SK-N-SH (cell line): ENCODE measurements around the gene KCTD3. TPM values are rescaled to one million over a fixed set of nuclear protein-coding genes. Genes with fewer than 3 reads are reported as not detected.

Source experiments
- CTCF ChIA-PET: fragments of 300-600, 350-600 bp; formaldehyde crosslinking; extraction: SDS; loops from one replicate; lab custom pipeline; 2021; lab: Yijun Ruan, JAX
- POLR2A ChIA-PET: fragments of 350-600 bp; sonication (Branson Sonifier 250); formaldehyde crosslinking; extraction: SDS; loops from one replicate; lab custom pipeline; 2020; ENCODE audit warnings: antibody characterized with exemption, inconsistent platforms; lab: Yijun Ruan, JAX
- DNase-seq: peaks from one replicate; pipeline ENCODE4 v3.0.0; 2012
- H2AFZ ChIP-seq: fragments of 200-600 bp; sonication (generic); 2 replicates; pipeline ENCODE4 v1.8.1; 2016; ENCODE audit warnings: antibody characterized with exemption, mild to moderate bottlenecking, low read depth
- H3F3A ChIP-seq: fragments of 200-600 bp; sonication (generic); replicated peaks from 2 replicates; pipeline ENCODE3; 2016; ENCODE audit warnings: antibody characterized with exemption, mild to moderate bottlenecking; ENCODE audit not compliant: insufficient read depth
- H3K27ac ChIP-seq, 2 experiments: fragments of 200-500 bp in 1 of 2; fragments of 200-600 bp in 1 of 2; sonication (Bioruptor generic) in 1 of 2; sonication (generic), shearing (Covaris generic) in 1 of 2; 2 replicates each; pipeline versions ENCODE4 v1.5.1 to v1.6.1; 2014 to 2016; ENCODE audit warnings: low read depth in 2 of 2, inconsistent platforms in 1 of 2, low read length in 1 of 2, mild to moderate bottlenecking in 1 of 2, mixed read lengths in 1 of 2
- H3K27me3 ChIP-seq: fragments of 200-600 bp; sonication (generic), shearing (Covaris generic); 2 replicates; pipeline ENCODE4 v1.6.1; 2016; ENCODE audit warnings: mixed run types; ENCODE audit not compliant: insufficient read depth
- H3K36me3 ChIP-seq, 2 experiments: fragments of 200-500 bp in 1 of 2; fragments of 200-600 bp in 1 of 2; sonication (Bioruptor generic) in 1 of 2; sonication (generic) in 1 of 2; replicated peaks in 1 of 2; 2 replicates each; pipeline versions ENCODE3 to v1.5.1; 2014 to 2016; ENCODE audit warnings: low read length in 1 of 2, mild to moderate bottlenecking in 1 of 2; ENCODE audit not compliant: insufficient read depth in 2 of 2, control insufficient read depth in 1 of 2
- H3K4me1 ChIP-seq, 2 experiments: fragments of 200-500 bp in 1 of 2; fragments of 200-600 bp in 1 of 2; sonication (Bioruptor generic) in 1 of 2; sonication (generic), shearing (Covaris generic) in 1 of 2; 2 replicates each; pipeline versions ENCODE4 v1.5.1 to v1.6.1; 2014 to 2016; ENCODE audit warnings: low read depth in 1 of 2, low read length in 1 of 2, mixed run types in 1 of 2; ENCODE audit not compliant: insufficient read depth in 2 of 2, control insufficient read depth in 1 of 2
- H3K4me2 ChIP-seq: fragments of 200-600 bp; sonication (generic), shearing (Covaris generic); 2 replicates; pipeline ENCODE4 v1.6.1; 2017; ENCODE audit warnings: mixed run types
- H3K4me3 ChIP-seq, 2 experiments: fragments of 200-500 bp in 1 of 2; fragments of 200-600 bp in 1 of 2; sonication (Bioruptor generic) in 1 of 2; sonication (generic), shearing (Covaris generic) in 1 of 2; 2 replicates each; pipeline versions ENCODE4 v1.5.1 to v1.8.1; 2014 to 2016; ENCODE audit warnings: low read depth in 2 of 2, inconsistent platforms in 1 of 2, low read length in 1 of 2, mild to moderate bottlenecking in 1 of 2, mixed read lengths in 1 of 2, moderate library complexity in 1 of 2
- H3K79me2 ChIP-seq: fragments of 200-600 bp; sonication (generic); 2 replicates; pipeline ENCODE4 v1.8.1; 2017; ENCODE audit warnings: mild to moderate bottlenecking; ENCODE audit not compliant: insufficient read depth
- H3K9ac ChIP-seq: fragments of 200-600 bp; sonication (generic); 2 replicates; pipeline ENCODE4 v1.6.1; 2017; ENCODE audit warnings: mixed run types
- H3K9me2 ChIP-seq: fragments of 200-600 bp; sonication (generic); 2 replicates; pipeline ENCODE4 v1.6.1; 2017; ENCODE audit warnings: mixed run types
- H3K9me3 ChIP-seq: fragments of 200-600 bp; sonication (generic); 2 replicates; pipeline ENCODE4 v1.6.1; 2017; ENCODE audit warnings: mixed run types, mild to moderate bottlenecking, moderate library complexity
- H4K20me1 ChIP-seq: fragments of 200-600 bp; sonication (generic); 2 replicates; pipeline ENCODE4 v1.6.1; 2017; ENCODE audit warnings: mild to moderate bottlenecking, mixed run types; ENCODE audit not compliant: insufficient read depth
- CHD2 ChIP-seq: fragments of 150-350 bp; IDR thresholded peaks from 2 replicates; pipeline ENCODE4 v1.6.1; 2018; ENCODE audit warnings: low read length; ENCODE audit not compliant: partially characterized antibody
- ELF1 ChIP-seq: IDR thresholded peaks from 2 replicates; pipeline ENCODE4 v1.4.0; 2012
- EP300 ChIP-seq, 2 experiments: IDR thresholded peaks; 2 replicates each; pipeline versions ENCODE4 v1.4.0 to v1.6.1; 2012; ENCODE audit warnings: borderline replicate concordance in 1 of 2, low read depth in 1 of 2, low read length in 1 of 2
- FOSL2 ChIP-seq: IDR thresholded peaks from 2 replicates; pipeline ENCODE4 v1.4.0; 2012; ENCODE audit warnings: low read depth, mild to moderate bottlenecking, moderate library complexity, borderline replicate concordance
- FOXJ3 ChIP-seq: sonication (generic); formaldehyde crosslinking; IDR thresholded peaks from 2 replicates; pipeline ENCODE4 v1.5.1; 2020; ENCODE audit warnings: mild to moderate bottlenecking, missing genetic modification reagents
- FOXM1 ChIP-seq: IDR thresholded peaks from 2 replicates; pipeline ENCODE4 v1.4.0; 2012; ENCODE audit warnings: low read depth, mild to moderate bottlenecking
- GABPA ChIP-seq: IDR thresholded peaks from 2 replicates; pipeline ENCODE4 v1.4.0; 2012; ENCODE audit warnings: low read depth, mild to moderate bottlenecking
- MEF2A ChIP-seq: IDR thresholded peaks from 2 replicates; pipeline ENCODE4 v1.4.0; 2012; ENCODE audit warnings: low read depth, borderline replicate concordance
- MXI1 ChIP-seq: IDR thresholded peaks from 2 replicates; pipeline ENCODE4 v1.6.1; 2012; ENCODE audit warnings: mild to moderate bottlenecking, low read depth, low read length, improper control_type of control experiment
- NRF1 ChIP-seq: IDR thresholded peaks from 2 replicates; pipeline ENCODE4 v1.6.1; 2012; ENCODE audit warnings: low read depth, mild to moderate bottlenecking, low read length
- POLR2AphosphoS5 ChIP-seq: IDR thresholded peaks from 2 replicates; pipeline ENCODE4 v1.6.1; 2012; ENCODE audit warnings: low read depth, low read length
- RAD21 ChIP-seq: IDR thresholded peaks from 2 replicates; pipeline ENCODE4 v1.6.1; 2012; ENCODE audit warnings: mild to moderate bottlenecking, low read length
- RCOR1 ChIP-seq: fragments of 150-350 bp; IDR thresholded peaks from 2 replicates; pipeline ENCODE4 v1.6.1; 2017; ENCODE audit warnings: antibody characterized with exemption, low read length
- RXRA ChIP-seq: IDR thresholded peaks from 2 replicates; pipeline ENCODE4 v1.4.0; 2012; ENCODE audit warnings: low read depth, mild to moderate bottlenecking, borderline replicate concordance
- TAF1 ChIP-seq: IDR thresholded peaks from 2 replicates; pipeline ENCODE4 v1.6.1; 2012; ENCODE audit warnings: low read depth, mild to moderate bottlenecking, low read length, moderate library complexity, borderline replicate concordance
- TCF12 ChIP-seq: IDR thresholded peaks from 2 replicates; pipeline ENCODE4 v1.4.0; 2012
- TEAD4 ChIP-seq: IDR thresholded peaks from 2 replicates; pipeline ENCODE4 v1.4.0; 2012; ENCODE audit warnings: mild to moderate bottlenecking, borderline replicate concordance; ENCODE audit not compliant: insufficient read depth
- USF2 ChIP-seq: fragments of 150-350 bp; IDR thresholded peaks from 2 replicates; pipeline ENCODE4 v1.6.1; 2017; ENCODE audit warnings: antibody characterized with exemption, low read length, low read depth, borderline replicate concordance
- WGBS: methylation state at CpG from one replicate; pipeline ENCODE4 v1.1.6; 2017; ENCODE audit warnings: low lambda C conversion rate; 5-methylcytosine and 5-hydroxymethylcytosine counted together
- polyA plus RNA-seq, 3 experiments: library from polyadenylated mRNA; depleted of rRNA; stranded (reverse); fragments of >200 nt; gene quantifications; 2 replicates each; pipeline ENCODE4 v1.2.3, GENCODE V29; 2012
- TF ChIP-seq, protein P1 (sequence below): IDR thresholded peaks from 2 replicates; pipeline ENCODE4; 2012
- TF ChIP-seq, protein P2 (sequence below): IDR thresholded peaks from 2 replicates; pipeline ENCODE4 v1.4.0; 2012; ENCODE audit warnings: low read depth, borderline replicate concordance

The KCTD3 gene
- polyA plus RNA-seq, 1 of the 3 experiments (the other 2 are of a cell fraction) = 34.8 TPM

GRCh38 chr1:215589650-215590435 is 22.7 kb downstream of the KCTD3 start:
- peaks cover 34 to 38% of the 10 kb centered on the region in 2 experiments for H3K36me3 ChIP-seq
- H3K4me1 ChIP-seq = no peaks in the 10 kb centered on the region; a peak in 1 of 4 replicates
- no peaks in the 10 kb centered on the region for H3K9me3 ChIP-seq
- H3K27ac ChIP-seq = no peak overlapping the region
- H3K27me3 ChIP-seq = no peaks in the 10 kb centered on the region
- no peak overlapping the region for H3K4me3 ChIP-seq
- H3F3A ChIP-seq = no peaks in the 10 kb centered on the region
- WGBS = 94% methylated on average over 4 of the region's 4 CpGs
- TF ChIP-seq MEF2A (no peak), CHD2 (no peak), TEAD4 (no peak), POLR2AphosphoS5 (no peak), FOXJ3 (CRISPR knock-in tag) (no peak), RAD21 (no peak), RXRA (no peak), EP300 (IDR thresholded peaks at IDR 0.05; ENCODE audit: borderline replicate concordance in 1 of 2, low read depth in 1 of 2, low read length in 1 of 2) (no peak), RCOR1 (no peak), USF2 (no peak)
- TF ChIP-seq, protein P1, sequence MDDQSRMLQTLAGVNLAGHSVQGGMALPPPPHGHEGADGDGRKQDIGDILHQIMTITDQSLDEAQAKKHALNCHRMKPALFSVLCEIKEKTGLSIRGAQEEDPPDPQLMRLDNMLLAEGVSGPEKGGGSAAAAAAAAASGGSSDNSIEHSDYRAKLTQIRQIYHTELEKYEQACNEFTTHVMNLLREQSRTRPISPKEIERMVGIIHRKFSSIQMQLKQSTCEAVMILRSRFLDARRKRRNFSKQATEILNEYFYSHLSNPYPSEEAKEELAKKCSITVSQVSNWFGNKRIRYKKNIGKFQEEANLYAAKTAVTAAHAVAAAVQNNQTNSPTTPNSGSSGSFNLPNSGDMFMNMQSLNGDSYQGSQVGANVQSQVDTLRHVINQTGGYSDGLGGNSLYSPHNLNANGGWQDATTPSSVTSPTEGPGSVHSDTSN = no peak
- TF ChIP-seq, protein P2, sequence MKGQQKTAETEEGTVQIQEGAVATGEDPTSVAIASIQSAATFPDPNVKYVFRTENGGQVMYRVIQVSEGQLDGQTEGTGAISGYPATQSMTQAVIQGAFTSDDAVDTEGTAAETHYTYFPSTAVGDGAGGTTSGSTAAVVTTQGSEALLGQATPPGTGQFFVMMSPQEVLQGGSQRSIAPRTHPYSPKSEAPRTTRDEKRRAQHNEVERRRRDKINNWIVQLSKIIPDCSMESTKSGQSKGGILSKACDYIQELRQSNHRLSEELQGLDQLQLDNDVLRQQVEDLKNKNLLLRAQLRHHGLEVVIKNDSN = no peak
- no peak for DNase-seq
- H4K20me1 ChIP-seq = no peaks in the 10 kb centered on the region
- no peaks in the 10 kb centered on the region for H3K9me2 ChIP-seq
- ChIA-PET CTCF (interaction anchor here (1.1 to 1.4 kb wide), 4 partner anchors 10 to 18 kb away, joined by 3 read pairs; no protein-coding TSS in a partner anchor), POLR2A (no interaction called here)
- H3K79me2 ChIP-seq = no peaks in the 10 kb centered on the region
- H3K4me2 ChIP-seq = no peak overlapping the region
- no peak overlapping the region for H2AFZ ChIP-seq
- H3K9ac ChIP-seq = no peak overlapping the region

GRCh38 chr1:215590779-215591491 is 23.8 kb downstream of the KCTD3 start:
- no peaks in the 10 kb centered on the region for H4K20me1 ChIP-seq
- H3K27ac ChIP-seq = no peak overlapping the region
- H2AFZ ChIP-seq = no peak overlapping the region
- peaks cover 0 to 4% of the 10 kb centered on the region in 2 experiments; a peak in 2 of 4 replicates for H3K4me1 ChIP-seq
- no peak overlapping the region for H3K4me2 ChIP-seq
- H3K27me3 ChIP-seq = no peaks in the 10 kb centered on the region
- H3K36me3 ChIP-seq = peaks cover 33 to 35% of the 10 kb centered on the region in 2 experiments
- no peak for DNase-seq
- no peak overlapping the region for H3K4me3 ChIP-seq
- WGBS = 98% methylated on average over 4 of the region's 4 CpGs
- H3K9me3 ChIP-seq = no peaks in the 10 kb centered on the region
- H3K9ac ChIP-seq = no peak overlapping the region
- H3K9me2 ChIP-seq = no peaks in the 10 kb centered on the region
- CTCF ChIA-PET = interaction anchor here (1.1 to 1.2 kb wide), 3 partner anchors 11 to 14 kb away, joined by 3 read pairs; no protein-coding TSS in a partner anchor
- no peaks in the 10 kb centered on the region for H3K79me2 ChIP-seq
- H3F3A ChIP-seq = no peaks in the 10 kb centered on the region
- POLR2A ChIA-PET = no interaction called here
- TF ChIP-seq FOXM1 = no peak
- no peak for TF ChIP-seq NRF1
- no peak for TF ChIP-seq ELF1
- no peak for TF ChIP-seq FOSL2
- TF ChIP-seq TCF12 = no peak
- no peak for TF ChIP-seq USF2
- TF ChIP-seq TAF1 = no peak
- no peak for TF ChIP-seq FOXJ3 (CRISPR knock-in tag)
- no peak for TF ChIP-seq GABPA
- TF ChIP-seq MXI1 = no peak
